ENCODE data around the gene CFAP100.

The CFAP100 gene

GRCh38 chr3:126349071-126349470 lies 45.6 kb upstream of the CFAP100 start:
- H3K27me3 ChIP-seq (replicated peaks; ENCODE audit: insufficient read depth, low read length) = no peaks in the 10 kb centered on the region
- no peaks in the 10 kb centered on the region for H3K79me2 ChIP-seq (ENCODE audit: low read length)
- H2AFZ ChIP-seq (ENCODE audit: low read length) = no peak overlapping the region
- no peaks in the 10 kb centered on the region for H3K9me2 ChIP-seq (replicated peaks; ENCODE audit: insufficient read depth, low read length)
- no peaks in the 10 kb centered on the region for H3K9me3 ChIP-seq (replicated peaks; ENCODE audit: insufficient read depth, low read length)
- TF ChIP-seq EZH2 (optimal IDR thresholded peaks at IDR 0.05; ENCODE audit: low read depth, low read length) (no peak), CTCF (IDR thresholded peaks at IDR 0.05; ENCODE audit: low read length) (no peak), EZH2phosphoT487 (IDR thresholded peaks at IDR 0.05; ENCODE audit: low read length) (no peak)
- H3K36me3 ChIP-seq (replicated peaks; ENCODE audit: insufficient read depth, low read length) = no peaks in the 10 kb centered on the region
- no peak overlapping the region for H3K27ac ChIP-seq (ENCODE audit: low read length)
- H3K4me3 ChIP-seq (ENCODE audit: low read length) = no peak overlapping the region
- H3K9ac ChIP-seq (ENCODE audit: low read length) = no peak overlapping the region
- no peak overlapping the region for H3K4me2 ChIP-seq (ENCODE audit: low read depth, low read length)
- H3F3A ChIP-seq (ENCODE audit: insufficient read depth, low read length) = no peaks in the 10 kb centered on the region
- no peaks in the 10 kb centered on the region for H4K20me1 ChIP-seq (ENCODE audit: insufficient read depth, low read length)
- peak; percentile 1 for DNase-seq
- H3K4me1 ChIP-seq (ENCODE audit: low read length) = no peaks in the 10 kb centered on the region

- Histone ChIP-seq H3K9me2 (replicated peaks; ENCODE audit: insufficient read depth, low read length) (no peaks in the 10 kb centered on the region), H3K4me3 (ENCODE audit: low read length) (no peak overlapping the region), H3K9ac (ENCODE audit: low read length) (no peak overlapping the region), H2AFZ (ENCODE audit: low read length) (no peak overlapping the region), H3F3A (ENCODE audit: insufficient read depth, low read length) (no peaks in the 10 kb centered on the region), H3K4me1 (ENCODE audit: low read length) (no peaks in the 10 kb centered on the region), H4K20me1 (ENCODE audit: insufficient read depth, low read length) (no peaks in the 10 kb centered on the region), H3K36me3 (replicated peaks; ENCODE audit: insufficient read depth, low read length) (no peaks in the 10 kb centered on the region), H3K4me2 (ENCODE audit: low read depth, low read length) (no peak overlapping the region), H3K27ac (ENCODE audit: low read length) (no peak overlapping the region), H3K79me2 (ENCODE audit: low read length) (no peaks in the 10 kb centered on the region), H3K27me3 (replicated peaks; ENCODE audit: insufficient read depth, low read length) (no peaks in the 10 kb centered on the region), H3K9me3 (replicated peaks; ENCODE audit: insufficient read depth, low read length) (no peaks in the 10 kb centered on the region)
- DNase-seq = peak; percentile 1
- no peak for TF ChIP-seq CTCF (IDR thresholded peaks at IDR 0.05; ENCODE audit: low read length)
- TF ChIP-seq EZH2 (optimal IDR thresholded peaks at IDR 0.05; ENCODE audit: low read depth, low read length) = no peak
- no peak for TF ChIP-seq EZH2phosphoT487 (IDR thresholded peaks at IDR 0.05; ENCODE audit: low read length)
Observed at GRCh38 chr3:126349611-126350501, 44.9 kb upstream of the CFAP100 start.

GRCh38 chr3:126350502-126351085 lies 44.1 kb upstream of the CFAP100 start:
- H3K9ac ChIP-seq (ENCODE audit: low read length) = no peak overlapping the region
- no peak overlapping the region for H3K4me2 ChIP-seq (ENCODE audit: low read depth, low read length)
- H3K9me3 ChIP-seq (replicated peaks; ENCODE audit: insufficient read depth, low read length) = no peaks in the 10 kb centered on the region
- no peaks in the 10 kb centered on the region for H3K27me3 ChIP-seq (replicated peaks; ENCODE audit: insufficient read depth, low read length)
- no peak overlapping the region for H3K27ac ChIP-seq (ENCODE audit: low read length)
- peak; percentile 1 for DNase-seq
- H3K4me3 ChIP-seq (ENCODE audit: low read length) = no peak overlapping the region
- no peak overlapping the region for H2AFZ ChIP-seq (ENCODE audit: low read length)
- H3K36me3 ChIP-seq (replicated peaks; ENCODE audit: insufficient read depth, low read length) = no peaks in the 10 kb centered on the region
- H4K20me1 ChIP-seq (ENCODE audit: insufficient read depth, low read length) = no peaks in the 10 kb centered on the region
- TF ChIP-seq EZH2 (optimal IDR thresholded peaks at IDR 0.05; ENCODE audit: low read depth, low read length) (no peak), EZH2phosphoT487 (IDR thresholded peaks at IDR 0.05; ENCODE audit: low read length) (no peak), CTCF (IDR thresholded peaks at IDR 0.05; ENCODE audit: low read length) (no peak)
- 0 out of 2 replicates have a peak, but pooled peaks cover 3% of the 10 kb centered on the region for H3K4me1 ChIP-seq (ENCODE audit: low read length)
- H3K9me2 ChIP-seq (replicated peaks; ENCODE audit: insufficient read depth, low read length) = no peaks in the 10 kb centered on the region
- 0 out of 2 replicates have a peak, but pooled peaks cover 3% of the 10 kb centered on the region for H3K79me2 ChIP-seq (ENCODE audit: low read length)
- H3F3A ChIP-seq (ENCODE audit: insufficient read depth, low read length) = peaks cover 2% of the 10 kb centered on the region; the same call in 1 of the 2 replicates

Data from MM.1S (cell line).